GM23338 (cell line): Measurements from ENCODE around the gene NFYB. TPM values are rescaled to one million over a fixed set of nuclear protein-coding genes. Genes with fewer than 3 reads are reported as not detected.

Source experiments
- ATAC-seq: fragments of 200-7000 bp; cut with Tn5 transposase; 3 replicates; pipeline ENCODE4 v1.9.1; 2020
- DNase-seq: peaks from one replicate; pipeline ENCODE4 v3.0.0-alpha.2; 2015; ENCODE audit warnings: low spot score
- H2AFZ ChIP-seq: fragments of 200-600 bp; sonication (generic); 2 replicates; pipeline ENCODE4 v1.8.0; 2016; ENCODE audit warnings: antibody characterized with exemption, mild to moderate bottlenecking, moderate library complexity
- H3F3A ChIP-seq: fragments of 200-600 bp; sonication (generic); replicated peaks from 2 replicates; pipeline ENCODE4 v1.8.0; 2017; ENCODE audit warnings: antibody characterized with exemption, mixed run types, low read depth
- H3K27ac ChIP-seq: fragments of 200-600 bp; sonication (generic); 2 replicates; pipeline ENCODE4 v1.6.1; 2016; ENCODE audit warnings: low read depth
- H3K27me3 ChIP-seq: fragments of 200-600 bp; sonication (generic); 2 replicates; pipeline ENCODE4 v1.8.0; 2016; ENCODE audit warnings: mild to moderate bottlenecking, mixed run types, moderate library complexity; ENCODE audit not compliant: insufficient read depth
- H3K36me3 ChIP-seq: fragments of 200-600 bp; sonication (generic); 2 replicates; pipeline ENCODE4 v1.8.0; 2016; ENCODE audit warnings: mild to moderate bottlenecking; ENCODE audit not compliant: insufficient read depth
- H3K4me1 ChIP-seq: fragments of 200-600 bp; sonication (generic); 2 replicates; pipeline ENCODE4 v1.8.0; 2016; ENCODE audit warnings: mild to moderate bottlenecking, moderate library complexity; ENCODE audit not compliant: insufficient read depth
- H3K4me2 ChIP-seq: fragments of 200-600 bp; sonication (generic); 2 replicates; pipeline ENCODE4 v1.7.1; 2017; ENCODE audit warnings: mixed run types
- H3K4me3 ChIP-seq: fragments of 200-600 bp; sonication (generic); 2 replicates; pipeline ENCODE4 v1.6.1; 2016; ENCODE audit warnings: mixed run types
- H3K79me2 ChIP-seq: fragments of 200-600 bp; sonication (generic); replicated peaks from 2 replicates; pipeline ENCODE4 v1.8.0; 2017; ENCODE audit warnings: mild to moderate bottlenecking; ENCODE audit not compliant: insufficient read depth
- H3K9me2 ChIP-seq: fragments of 200-600 bp; sonication (generic); 2 replicates; pipeline ENCODE4 v1.8.0; 2017; ENCODE audit not compliant: insufficient read depth
- H4K20me1 ChIP-seq: fragments of 200-600 bp; sonication (generic); replicated peaks from 2 replicates; pipeline ENCODE4 v1.8.0; 2017; ENCODE audit warnings: mild to moderate bottlenecking; ENCODE audit not compliant: insufficient read depth
- H3K27ac Mint-ChIP-seq: 2 replicates; pipeline ENCODE4 v1.8.0; 2020; ENCODE audit warnings: inconsistent platforms, mild to moderate bottlenecking, moderate library complexity, mixed read lengths
- H3K27me3 Mint-ChIP-seq: 3 replicates; pipeline ENCODE4 v1.8.0; 2022; ENCODE audit warnings: low read depth, mild to moderate bottlenecking, moderate library complexity, mixed read lengths, inconsistent platforms; ENCODE audit not compliant: insufficient read depth, poor library complexity
- H3K36me3 Mint-ChIP-seq: 3 replicates; pipeline ENCODE4 v1.8.0; 2021; ENCODE audit warnings: low read depth, mild to moderate bottlenecking, inconsistent platforms, moderate library complexity, mixed read lengths
- H3K4me1 Mint-ChIP-seq: 3 replicates; pipeline ENCODE4 v1.8.0; 2020; ENCODE audit warnings: mild to moderate bottlenecking, inconsistent platforms, mixed read lengths
- H3K4me3 Mint-ChIP-seq: 3 replicates; pipeline ENCODE4 v1.8.0; 2021; ENCODE audit warnings: moderate library complexity, mild to moderate bottlenecking, inconsistent platforms, mixed read lengths
- H3K9me3 Mint-ChIP-seq: 3 replicates; pipeline ENCODE4 v1.8.0; 2020; ENCODE audit warnings: moderate library complexity, mild to moderate bottlenecking, inconsistent platforms, mixed read lengths
- CREB1 ChIP-seq: fragments of 250-450 bp; sonication (Bioruptor Pico); IDR thresholded peaks from 2 replicates; pipeline ENCODE4 v1.5.0; 2020; ENCODE audit warnings: low read depth, mild to moderate bottlenecking, moderate library complexity
- CTCF ChIP-seq, 2 experiments: fragments of 200-600 bp in 1 of 2; sonication (generic) in 1 of 2; conservative IDR thresholded peaks; 2 replicates each; pipeline versions ENCODE4 v1.5.1 to v1.6.1; 2016 to 2017; ENCODE audit warnings: antibody characterized with exemption in 2 of 2, low read depth in 2 of 2, mild to moderate bottlenecking in 2 of 2, moderate library complexity in 1 of 2
- ETS1 ChIP-seq: IDR thresholded peaks from 2 replicates; pipeline ENCODE4 v1.6.1; 2016; ENCODE audit warnings: antibody characterized with exemption
- EZH2 ChIP-seq: fragments of 200-600 bp; sonication (generic); IDR thresholded peaks from one replicate; pipeline ENCODE4 v1.8.0; 2017; ENCODE audit warnings: antibody characterized with exemption, mild to moderate bottlenecking, low read depth; ENCODE audit not compliant: unreplicated experiment
- EZH2phosphoT487 ChIP-seq: fragments of 200-600 bp; sonication (generic); IDR thresholded peaks from one replicate; pipeline ENCODE4 v1.8.1; 2018; ENCODE audit warnings: antibody characterized with exemption; ENCODE audit not compliant: unreplicated experiment
- JUNB ChIP-seq: IDR thresholded peaks from one replicate; pipeline ENCODE4 v1.6.1; 2016; ENCODE audit warnings: antibody characterized with exemption; ENCODE audit not compliant: unreplicated experiment
- NANOG ChIP-seq: IDR thresholded peaks from 2 replicates; pipeline ENCODE4 v1.6.1; 2016; ENCODE audit warnings: antibody characterized with exemption, borderline replicate concordance
- POLR2AphosphoS5 ChIP-seq: IDR thresholded peaks from 2 replicates; pipeline ENCODE4 v1.6.1; 2016; ENCODE audit warnings: antibody characterized with exemption, low read depth
- REST ChIP-seq: IDR thresholded peaks from one replicate; pipeline ENCODE4 v1.6.1; 2018; ENCODE audit warnings: antibody characterized with exemption; ENCODE audit not compliant: unreplicated experiment
- STAT1 ChIP-seq: IDR thresholded peaks from one replicate; pipeline ENCODE4 v1.6.1; 2016; ENCODE audit warnings: antibody characterized with exemption; ENCODE audit not compliant: unreplicated experiment
- ZNF114 ChIP-seq: fragments of 250-450 bp; sonication (Bioruptor Pico); IDR thresholded peaks from 2 replicates; pipeline ENCODE4 v1.5.0; 2020; ENCODE audit warnings: mild to moderate bottlenecking, moderate library complexity
- ZNF331 ChIP-seq: fragments of 250-450 bp; sonication (Bioruptor Pico); IDR thresholded peaks from 2 replicates; pipeline ENCODE4 v1.5.0; 2020; ENCODE audit warnings: low read depth, mild to moderate bottlenecking, moderate library complexity
- ZNF462 ChIP-seq: fragments of 250-450 bp; sonication (Bioruptor Pico); IDR thresholded peaks from 2 replicates; pipeline ENCODE4 v1.5.0; 2020; ENCODE audit warnings: mild to moderate bottlenecking, moderate library complexity
- polyA plus RNA-seq: library from polyadenylated mRNA; unstranded; fragments of >200 nt; fragmentation: Nextera tagmentation; extraction: Ambion mirVana; gene quantifications from 2 replicates; pipeline ENCODE4 v1.2.1, GENCODE V29; 2016
- total RNA-seq: library from RNA; depleted of rRNA; stranded (reverse); fragments of >200 nt; shearing (Covaris generic); gene quantifications from 2 replicates; pipeline ENCODE4 v1.2.3, GENCODE V29; 2014

NFYB gene
- total and polyA plus RNA-seq, 2 experiments from 2014 or later = 32.7 to 67.2 TPM

GRCh38 chr12:104147346-104147745, 9.3 kb upstream of the NFYB start:
- ATAC-seq (no peak), DNase-seq (no peak)
- Histone ChIP-seq H2AFZ (no peak overlapping the region; the same call in 1 of the 2 replicates), H3K36me3 (no peaks in the 10 kb centered on the region), H3K27me3 (no peaks in the 10 kb centered on the region), H3K9me2 (no peaks in the 10 kb centered on the region), H3K4me1 (no peaks in the 10 kb centered on the region), H3K27ac (no peak overlapping the region), H4K20me1 (no peaks in the 10 kb centered on the region), H3F3A (no peaks in the 10 kb centered on the region), H3K79me2 (no peaks in the 10 kb centered on the region), H3K4me3 (no peak overlapping the region), H3K4me2 (no peak overlapping the region)
- no peak overlapping the region for H3K27ac Mint-ChIP-seq
- no peaks in the 10 kb centered on the region for H3K9me3 Mint-ChIP-seq
- no peak overlapping the region for H3K4me3 Mint-ChIP-seq
- no peak for TF ChIP-seq STAT1
- TF ChIP-seq CREB1 (CRISPR knock-in tag) = no peak
- no peak for TF ChIP-seq JUNB
- TF ChIP-seq ZNF462 (CRISPR knock-in tag) = no peak
- no peak for TF ChIP-seq EZH2
- TF ChIP-seq CTCF (conservative IDR thresholded peaks at IDR 0.05; ENCODE audit: low read depth in 2 of 2) = no peak
- TF ChIP-seq REST = no peak
- TF ChIP-seq EZH2phosphoT487 = no peak
- TF ChIP-seq POLR2AphosphoS5 = no peak
- TF ChIP-seq NANOG = no peak
- no peak for TF ChIP-seq ETS1
- no peak for TF ChIP-seq ZNF331 (CRISPR knock-in tag)
- no peak for TF ChIP-seq ZNF114 (CRISPR knock-in tag)
- H3K36me3 Mint-ChIP-seq = no peaks in the 10 kb centered on the region
- no peaks in the 10 kb centered on the region for H3K27me3 Mint-ChIP-seq
- H3K4me1 Mint-ChIP-seq = peaks cover 3% of the 10 kb centered on the region; the same call in 1 of the 3 replicates
